Measurements from ENCODE around the gene CFAP97. TPM values are rescaled to one million over a fixed set of nuclear protein-coding genes. Genes with fewer than 3 reads are reported as not detected.

Gene CFAP97
- total RNA-seq, 1 donor from 2014 or later: 78.6 TPM

DNA sequence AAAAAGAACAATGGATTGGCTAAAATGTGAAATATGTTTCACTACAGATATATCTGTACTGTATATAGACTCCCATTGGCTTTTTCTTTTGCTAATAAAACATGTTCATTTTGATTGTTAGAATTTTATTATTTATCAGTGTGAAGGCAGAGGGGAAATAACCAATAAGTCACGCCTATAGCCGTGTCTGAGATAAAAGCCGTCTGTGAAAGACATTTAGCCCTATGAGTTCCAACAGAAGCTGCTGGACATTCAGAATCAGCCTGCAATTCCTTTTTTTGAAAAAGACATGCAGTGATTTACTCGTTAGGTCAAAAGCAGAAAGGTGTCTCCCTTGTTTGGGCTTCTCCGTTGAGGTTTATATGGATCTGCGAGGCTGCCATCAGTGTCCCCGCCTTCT, 84.9 kb downstream of the CFAP97 start:
- H3K36me3 ChIP-seq: no peaks in the 10 kb centered on the region
- Mint-ChIP-seq H3K27ac (no peak overlapping the region), H3K36me3 (peaks cover 2% of the 10 kb centered on the region), H3K4me3 (no peak overlapping the region), H3K4me1 (peaks cover 14% of the 10 kb centered on the region), H3K27me3 (ENCODE audit: insufficient read depth, low read depth) (peaks cover 6% of the 10 kb centered on the region), H3K9me3 (no peaks in the 10 kb centered on the region)
- H3K9ac ChIP-seq: no peak overlapping the region
- H3K4me2 ChIP-seq: no peak overlapping the region
- no peak overlapping the region for H3K27ac ChIP-seq
- H2AFZ ChIP-seq (replicated peaks): no peak overlapping the region
- no peaks in the 10 kb centered on the region for H3K4me1 ChIP-seq
- H3K4me3 ChIP-seq: no peak overlapping the region
- TF ChIP-seq EZH2phosphoT487 (IDR thresholded peaks at IDR 0.05): no peak
- no peak for TF ChIP-seq CTCF (IDR thresholded peaks at IDR 0.05)
- no peak for TF ChIP-seq EZH2 (IDR thresholded peaks at IDR 0.05)
- no peaks in the 10 kb centered on the region for H3K79me2 ChIP-seq (ENCODE audit: low read depth)
- no peaks in the 10 kb centered on the region for H3K9me3 ChIP-seq (ENCODE audit: low read depth)
- no peaks in the 10 kb centered on the region for H4K20me1 ChIP-seq (ENCODE audit: low read depth)
- H3K27me3 ChIP-seq: no peaks in the 10 kb centered on the region
- DNase-seq (ENCODE audit: low spot score): no peak
- no peaks in the 10 kb centered on the region for H3F3A ChIP-seq (ENCODE audit: low read depth)

GRCh38 chr4:185117300-185117934, 86.4 kb downstream of the CFAP97 start:
- peaks cover 14% of the 10 kb centered on the region for H3K4me1 Mint-ChIP-seq
- no peaks in the 10 kb centered on the region for H3K27me3 Mint-ChIP-seq (ENCODE audit: insufficient read depth, low read depth)
- peaks cover 2% of the 10 kb centered on the region for H3K36me3 Mint-ChIP-seq
- Histone ChIP-seq H3K4me3 (no peak overlapping the region), H3F3A (ENCODE audit: low read depth) (no peaks in the 10 kb centered on the region), H3K79me2 (ENCODE audit: low read depth) (no peaks in the 10 kb centered on the region), H2AFZ (replicated peaks) (no peak overlapping the region), H4K20me1 (ENCODE audit: low read depth) (no peaks in the 10 kb centered on the region), H3K4me1 (no peaks in the 10 kb centered on the region), H3K4me2 (no peak overlapping the region), H3K36me3 (no peaks in the 10 kb centered on the region), H3K27me3 (no peaks in the 10 kb centered on the region), H3K9me3 (ENCODE audit: low read depth) (no peaks in the 10 kb centered on the region), H3K27ac (no peak overlapping the region), H3K9ac (no peak overlapping the region)
- H3K4me3 Mint-ChIP-seq: no peak overlapping the region
- no peak overlapping the region for H3K27ac Mint-ChIP-seq
- no peaks in the 10 kb centered on the region for H3K9me3 Mint-ChIP-seq
- no peak for DNase-seq (ENCODE audit: low spot score)
- no peak for TF ChIP-seq CTCF (IDR thresholded peaks at IDR 0.05)
- TF ChIP-seq EZH2 (IDR thresholded peaks at IDR 0.05): no peak
- TF ChIP-seq EZH2phosphoT487 (IDR thresholded peaks at IDR 0.05): no peak

GRCh38 chr4:185115827-185116232, 88.0 kb downstream of the CFAP97 start:
- Histone ChIP-seq H3K79me2 (ENCODE audit: low read depth) (no peaks in the 10 kb centered on the region), H3K4me2 (no peak overlapping the region), H3K27me3 (no peaks in the 10 kb centered on the region), H3K4me1 (no peaks in the 10 kb centered on the region), H4K20me1 (ENCODE audit: low read depth) (no peaks in the 10 kb centered on the region), H3K27ac (no peak overlapping the region), H3K36me3 (no peaks in the 10 kb centered on the region), H3K9ac (no peak overlapping the region), H3K9me3 (ENCODE audit: low read depth) (no peaks in the 10 kb centered on the region), H2AFZ (replicated peaks) (peak overlapping the region; percentile 41), H3K4me3 (no peak overlapping the region), H3F3A (ENCODE audit: low read depth) (no peaks in the 10 kb centered on the region)
- Mint-ChIP-seq H3K4me3 (no peak overlapping the region), H3K36me3 (peaks cover 2% of the 10 kb centered on the region), H3K9me3 (no peaks in the 10 kb centered on the region), H3K27me3 (ENCODE audit: insufficient read depth, low read depth) (no peaks in the 10 kb centered on the region), H3K4me1 (peaks cover 18% of the 10 kb centered on the region), H3K27ac (no peak overlapping the region)
- TF ChIP-seq CTCF (IDR thresholded peaks at IDR 0.05) (no peak), EZH2phosphoT487 (IDR thresholded peaks at IDR 0.05) (no peak), EZH2 (IDR thresholded peaks at IDR 0.05) (no peak)
- peak; percentile 56 for DNase-seq (ENCODE audit: low spot score)

Data from neural progenitor cell (in vitro differentiated cells).